GM19372 (cell line): ENCODE measurements around the gene BST1.
"Not testable (repeated sequence)": the region's sequence is repeated elsewhere in the genome, so short reads cannot be mapped to it uniquely, and the experiment has no call there.

Experiments
- ATAC-seq: cut with Tn5 transposase; IDR thresholded peaks from one replicate; pipeline ENCODE4 v1.9.1; 2021; ENCODE audit warnings: mild to moderate bottlenecking, low read depth, moderate library complexity; ENCODE audit not compliant: unreplicated experiment

Gene BST1

GRCh38 chr4:15706646-15707362 lies 3.9 kb downstream of the BST1 start:
- ATAC-seq = no peak

GRCh38 chr4:15707363-15707715 lies 4.5 kb downstream of the BST1 start:
- no peak for ATAC-seq

GRCh38 chr4:15711762-15712161 lies 8.9 kb downstream of the BST1 start:
- ATAC-seq = no peak

GRCh38 chr4:15712214-15712613 lies 9.3 kb downstream of the BST1 start:
- ATAC-seq = no peak

GRCh38 chr4:15714141-15714540 lies 11.3 kb downstream of the BST1 start:
- ATAC-seq = no peak

GRCh38 chr4:15714646-15715435 lies 12.0 kb downstream of the BST1 start:
- no peak for ATAC-seq

GRCh38 chr4:15716115-15716514 lies 13.2 kb downstream of the BST1 start:
- ATAC-seq = no peak

GRCh38 chr4:15717086-15717485 lies 14.2 kb downstream of the BST1 start:
- ATAC-seq = no peak

GRCh38 chr4:15717657-15718416 lies 15.0 kb downstream of the BST1 start:
- no peak for ATAC-seq

- ATAC-seq = no peak
Observed at GRCh38 chr4:15718465-15718864, 15.6 kb downstream of the BST1 start.

- no peak for ATAC-seq
Observed at GRCh38 chr4:15718959-15719358, 16.1 kb downstream of the BST1 start.

- ATAC-seq = no peak
Observed at GRCh38 chr4:15719506-15719905, 16.6 kb downstream of the BST1 start.

- ATAC-seq = no peak
Observed at GRCh38 chr4:15720851-15721250, 18.0 kb downstream of the BST1 start.

GRCh38 chr4:15725608-15726007 lies 22.7 kb downstream of the BST1 start:
- ATAC-seq = no peak

GRCh38 chr4:15729910-15730533 lies 27.2 kb downstream of the BST1 start:
- no peak for ATAC-seq

- not testable (repeated sequence) for ATAC-seq
Observed at GRCh38 chr4:15733061-15733460, 30.2 kb downstream of the BST1 start.

GRCh38 chr4:15735536-15735935 lies 32.7 kb downstream of the BST1 start:
- no peak for ATAC-seq

GRCh38 chr4:15736514-15737050 lies 33.7 kb downstream of the BST1 start:
- no peak for ATAC-seq

- ATAC-seq = no peak
Observed at GRCh38 chr4:15737255-15737654, 34.4 kb downstream of the BST1 start.

GRCh38 chr4:15738877-15739276 lies 36.0 kb downstream of the BST1 start:
- no peak for ATAC-seq
